ENCODE measurements around the gene TSPAN1.

GRCh38 chr1:46130606-46131005 lies 44.3 kb upstream of the TSPAN1 start:
- TF ChIP-seq POLR2A (IDR thresholded peaks at IDR 0.05) (no peak), CTCF (IDR thresholded peaks at IDR 0.05) (no peak)
